Measurements from ENCODE around the gene ANKRD50. TPM values are rescaled to one million over a fixed set of nuclear protein-coding genes. Genes with fewer than 3 reads are reported as not detected.

ANKRD50 gene
- total RNA-seq, 6 donors from 2014 or later: 9.2 to 26.5 (median 18.3) TPM

- Histone ChIP-seq H3K4me3 (peak overlapping the region in 3 of 4 donors; percentile 65 to 87 (median 76)), H3K27ac (peak overlapping the region in 1 of 4 donors; percentile 97), H3K27me3 (no peaks in the 10 kb centered on the region), H3K9me3 (no peaks in the 10 kb centered on the region), H3K4me1 (peaks cover 20 to 30% (median 23%) of the 10 kb centered on the region in 4 donors), H3K36me3 (peaks cover 0 to 3% (median 0%) of the 10 kb centered on the region in 4 donors)
- no peak for DNase-seq
- no peak for ATAC-seq (ENCODE audit: low FRiP score in 2 of 2)
- TF ChIP-seq POLR2A (IDR thresholded peaks at IDR 0.05) (no peak), POLR2AphosphoS5 (IDR thresholded peaks at IDR 0.05) (no peak), EP300 (IDR thresholded peaks at IDR 0.05) (no peak)
- TF ChIP-seq, protein P1, sequence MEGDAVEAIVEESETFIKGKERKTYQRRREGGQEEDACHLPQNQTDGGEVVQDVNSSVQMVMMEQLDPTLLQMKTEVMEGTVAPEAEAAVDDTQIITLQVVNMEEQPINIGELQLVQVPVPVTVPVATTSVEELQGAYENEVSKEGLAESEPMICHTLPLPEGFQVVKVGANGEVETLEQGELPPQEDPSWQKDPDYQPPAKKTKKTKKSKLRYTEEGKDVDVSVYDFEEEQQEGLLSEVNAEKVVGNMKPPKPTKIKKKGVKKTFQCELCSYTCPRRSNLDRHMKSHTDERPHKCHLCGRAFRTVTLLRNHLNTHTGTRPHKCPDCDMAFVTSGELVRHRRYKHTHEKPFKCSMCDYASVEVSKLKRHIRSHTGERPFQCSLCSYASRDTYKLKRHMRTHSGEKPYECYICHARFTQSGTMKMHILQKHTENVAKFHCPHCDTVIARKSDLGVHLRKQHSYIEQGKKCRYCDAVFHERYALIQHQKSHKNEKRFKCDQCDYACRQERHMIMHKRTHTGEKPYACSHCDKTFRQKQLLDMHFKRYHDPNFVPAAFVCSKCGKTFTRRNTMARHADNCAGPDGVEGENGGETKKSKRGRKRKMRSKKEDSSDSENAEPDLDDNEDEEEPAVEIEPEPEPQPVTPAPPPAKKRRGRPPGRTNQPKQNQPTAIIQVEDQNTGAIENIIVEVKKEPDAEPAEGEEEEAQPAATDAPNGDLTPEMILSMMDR (IDR thresholded peaks at IDR 0.05): no peak
- WGBS, 2 donors: 33 to 38% methylated on average over 7 of the region's 7 CpGs
Observed at GRCh38 chr4:124710015-124710741, 2.4 kb downstream of the ANKRD50 start.

GRCh38 chr4:124708517-124709300 is 3.8 kb downstream of the ANKRD50 start:
- 47 to 63% methylated on average over 1 of the region's 1 CpG for WGBS, 2 donors
- H3K27ac ChIP-seq: peak overlapping the region in 2 of 4 donors; percentile 2 to 12
- DNase-seq: no peak
- H3K4me3 ChIP-seq: peak overlapping the region in 2 of 4 donors; percentile 0 to 87
- peaks cover 20 to 39% (median 26%) of the 10 kb centered on the region in 4 donors for H3K4me1 ChIP-seq
- H3K27me3 ChIP-seq: no peaks in the 10 kb centered on the region
- H3K9me3 ChIP-seq: no peaks in the 10 kb centered on the region
- ATAC-seq (ENCODE audit: low FRiP score in 2 of 2): no peak
- peaks cover 0 to 7% (median 0%) of the 10 kb centered on the region in 4 donors for H3K36me3 ChIP-seq
- TF ChIP-seq EP300 (IDR thresholded peaks at IDR 0.05) (no peak), POLR2AphosphoS5 (IDR thresholded peaks at IDR 0.05) (no peak), POLR2A (IDR thresholded peaks at IDR 0.05) (no peak)
- TF ChIP-seq, protein P1 (IDR thresholded peaks at IDR 0.05): no peak

GRCh38 chr4:124705393-124705792 is 7.1 kb downstream of the ANKRD50 start:
- Histone ChIP-seq H3K4me1 (peaks cover 24 to 43% (median 31%) of the 10 kb centered on the region in 4 donors), H3K27me3 (no peaks in the 10 kb centered on the region), H3K36me3 (peaks cover 0 to 7% (median 0%) of the 10 kb centered on the region in 4 donors), H3K4me3 (no peak overlapping the region), H3K27ac (no peak overlapping the region), H3K9me3 (no peaks in the 10 kb centered on the region)
- DNase-seq: no peak
- TF ChIP-seq POLR2A (IDR thresholded peaks at IDR 0.05) (no peak), EP300 (IDR thresholded peaks at IDR 0.05) (no peak), POLR2AphosphoS5 (IDR thresholded peaks at IDR 0.05) (no peak)
- TF ChIP-seq, protein P1 (IDR thresholded peaks at IDR 0.05): no peak
- 73 to 79% methylated on average over 2 of the region's 2 CpGs for WGBS, 2 donors
- no peak for ATAC-seq (ENCODE audit: low FRiP score in 2 of 2)

DNA sequence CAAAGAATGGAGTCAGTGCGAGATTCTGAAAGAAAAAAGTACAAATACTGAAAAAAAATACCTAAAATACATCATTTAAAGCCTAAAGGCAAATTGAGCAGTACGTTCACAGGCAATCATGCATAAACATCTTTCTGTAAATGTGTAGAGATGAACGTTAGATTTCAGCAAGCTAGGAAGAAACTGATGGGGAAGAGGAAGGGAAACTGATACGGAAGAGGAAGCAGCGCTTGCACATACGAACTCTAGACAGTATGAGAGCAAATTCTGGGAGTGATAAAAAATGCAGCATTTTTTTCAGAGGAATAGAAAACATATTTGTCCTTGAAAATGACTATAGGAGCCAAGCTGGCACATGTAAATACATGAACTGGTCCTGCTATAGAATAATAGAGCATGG is 9.4 kb downstream of the ANKRD50 start:
- TF ChIP-seq POLR2AphosphoS5 (IDR thresholded peaks at IDR 0.05) (no peak), EP300 (IDR thresholded peaks at IDR 0.05) (no peak), POLR2A (IDR thresholded peaks at IDR 0.05) (no peak)
- TF ChIP-seq, protein P1 (IDR thresholded peaks at IDR 0.05): no peak
- WGBS, 2 donors: 69 to 71% methylated on average over 6 of the region's 6 CpGs
- no peaks in the 10 kb centered on the region for H3K9me3 ChIP-seq
- H3K4me1 ChIP-seq: peaks cover 9 to 29% (median 15%) of the 10 kb centered on the region in 4 donors
- peaks cover 0 to 7% (median 0%) of the 10 kb centered on the region in 4 donors for H3K36me3 ChIP-seq
- H3K27ac ChIP-seq: no peak overlapping the region
- H3K4me3 ChIP-seq: no peak overlapping the region
- ATAC-seq (ENCODE audit: low FRiP score in 2 of 2) (peak in 1 of 2 donors; percentile 40), DNase-seq (no peak)
- no peaks in the 10 kb centered on the region for H3K27me3 ChIP-seq
